HG03342 (cell line): ENCODE results near the gene SCAP.
A peak's percentile ranks its signal among the peaks of the same experiment; 100 is the strongest.

Experiments used
- ATAC-seq: cut with Tn5 transposase; IDR thresholded peaks from one replicate; pipeline ENCODE4 v1.9.1; 2021; ENCODE audit warnings: mild to moderate bottlenecking, moderate library complexity; ENCODE audit not compliant: unreplicated experiment

Gene SCAP

DNA sequence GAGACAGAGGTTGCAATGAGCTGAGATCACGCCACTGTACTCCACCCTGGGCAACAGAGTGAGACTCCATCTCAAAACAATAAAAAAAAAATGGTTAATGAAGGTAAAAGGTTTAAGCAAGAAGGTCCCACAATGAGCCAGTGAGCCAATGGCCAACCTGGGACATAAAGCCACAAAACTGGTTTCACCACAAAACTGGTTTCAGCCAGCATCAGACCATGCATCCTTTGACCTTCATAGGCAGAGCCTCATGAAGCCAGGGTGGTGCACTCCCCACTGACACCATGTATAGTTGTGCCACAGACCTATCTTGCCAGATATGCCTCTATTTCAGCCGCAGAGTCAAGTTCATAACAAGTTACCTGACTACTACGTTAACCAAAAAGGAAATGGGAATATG lies 41.9 kb downstream of the SCAP start:
- ATAC-seq, result no peak

DNA sequence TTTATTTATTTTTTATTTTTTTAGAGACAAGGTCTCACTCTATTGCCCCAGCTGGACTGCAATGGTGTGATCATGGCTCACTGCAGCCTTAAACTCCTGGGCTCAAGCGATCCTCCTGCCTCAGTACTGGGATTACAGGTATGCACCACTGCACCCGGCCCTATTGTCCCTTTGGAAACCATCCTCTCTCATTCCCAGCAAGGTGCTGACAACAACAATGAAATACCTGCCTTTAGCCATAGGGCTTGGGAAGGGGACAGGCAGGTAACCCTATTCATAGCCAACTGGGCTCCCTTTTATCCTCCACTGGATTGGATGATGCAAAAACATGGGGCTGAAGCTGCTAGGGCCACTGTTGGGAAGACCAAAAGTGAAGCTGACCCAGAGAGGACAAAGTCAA lies 43.1 kb downstream of the SCAP start:
- no peak for ATAC-seq

GRCh38 chr3:47431225-47431624 lies 44.5 kb downstream of the SCAP start:
- no peak for ATAC-seq

DNA sequence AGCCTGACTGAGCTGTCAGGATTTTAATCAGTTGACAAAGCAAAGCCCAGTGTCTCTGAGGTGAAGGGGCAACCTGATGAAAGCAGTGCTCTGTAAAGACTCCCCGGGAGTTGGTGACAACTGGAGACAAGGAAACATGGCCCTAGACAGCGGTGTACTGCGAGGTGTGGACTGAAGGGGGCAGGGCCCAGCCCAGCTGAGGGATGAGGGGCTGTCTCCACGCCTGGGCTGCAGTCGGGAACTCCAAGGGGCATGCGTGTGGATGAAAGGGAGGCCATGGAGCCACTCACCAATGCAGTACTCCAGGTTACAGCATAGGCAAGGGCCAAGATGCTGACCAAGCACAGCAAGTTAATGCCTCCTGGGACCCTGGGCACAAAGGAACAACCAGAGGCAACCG lies 45.1 kb downstream of the SCAP start:
- no peak for ATAC-seq

DNA sequence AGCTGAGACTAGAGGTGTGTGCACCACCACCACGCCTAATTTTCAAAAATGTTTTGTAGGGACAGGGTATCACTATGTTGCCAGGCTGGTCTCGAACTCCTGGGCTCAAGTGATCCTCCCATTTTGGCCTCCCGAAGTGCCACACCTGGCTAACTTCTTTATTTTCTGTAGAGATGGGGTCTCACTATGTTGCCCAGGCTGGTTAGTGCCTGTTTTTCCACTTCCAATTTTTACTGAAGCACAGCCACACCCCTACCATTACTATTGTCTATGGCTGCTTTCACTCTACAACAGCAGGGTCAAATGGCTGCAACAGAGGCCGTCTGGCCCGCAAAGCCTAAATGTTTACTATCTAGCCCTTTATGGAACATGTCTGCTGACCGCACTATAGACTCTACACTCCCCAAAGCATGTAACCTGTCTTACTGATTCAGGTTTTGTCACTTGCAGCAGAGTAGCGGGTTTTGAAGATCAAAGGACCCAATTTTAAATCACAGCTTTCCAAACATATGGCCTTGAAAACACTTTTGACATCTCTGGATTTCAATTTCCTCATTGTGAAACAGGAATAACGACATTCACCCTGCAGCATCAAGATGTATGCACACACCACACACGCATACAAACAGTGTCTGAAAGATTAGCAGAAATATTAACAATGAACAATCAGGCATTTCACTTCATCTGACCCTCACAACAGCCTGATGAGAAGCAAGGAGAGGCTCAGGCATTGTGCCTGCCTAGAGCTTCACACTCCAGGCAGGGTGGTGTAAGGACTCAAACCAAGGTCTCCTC lies 46.1 kb downstream of the SCAP start:
- ATAC-seq, result no peak

GRCh38 chr3:47428662-47429061 lies 47.1 kb downstream of the SCAP start:
- no peak for ATAC-seq

DNA sequence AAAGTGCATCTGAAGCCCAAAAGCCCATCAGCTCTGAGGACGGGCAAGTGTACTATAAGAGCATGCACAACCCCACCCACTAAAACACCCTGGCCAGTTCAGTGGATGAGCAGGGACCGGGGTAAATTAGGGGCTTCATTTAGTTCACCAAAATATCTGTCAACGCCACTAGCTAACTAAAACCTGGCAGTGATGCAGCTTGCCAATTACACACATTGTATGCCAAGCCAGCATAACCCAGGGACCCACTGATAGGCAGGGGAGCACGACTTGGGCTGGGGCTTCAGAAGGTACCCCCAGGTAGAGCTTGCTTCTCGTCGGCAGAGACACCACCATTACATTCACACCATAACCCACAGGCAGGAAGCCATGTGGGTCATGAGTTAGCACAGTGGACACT lies 47.9 kb downstream of the SCAP start:
- ATAC-seq, result no peak

DNA sequence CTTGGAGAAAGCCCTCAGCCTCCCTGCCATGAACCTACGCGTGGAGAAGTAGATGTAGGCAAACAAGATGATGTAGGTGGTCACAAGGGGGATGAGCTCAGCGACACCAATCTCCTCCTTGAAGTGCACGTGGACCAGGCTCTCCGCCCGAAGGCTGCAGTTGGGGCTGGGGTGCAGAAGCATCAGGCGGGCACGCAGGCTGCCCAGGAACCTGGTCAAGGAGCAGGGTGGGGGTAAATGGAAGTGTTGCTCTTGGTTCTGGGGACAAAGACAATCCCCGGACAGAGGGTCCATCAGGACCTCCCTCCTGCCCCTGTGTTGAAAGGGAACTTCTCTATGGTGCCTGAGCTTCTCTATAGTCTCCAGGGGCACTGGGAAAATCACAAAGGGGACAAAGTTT lies 49.8 kb downstream of the SCAP start:
- no peak for ATAC-seq

DNA sequence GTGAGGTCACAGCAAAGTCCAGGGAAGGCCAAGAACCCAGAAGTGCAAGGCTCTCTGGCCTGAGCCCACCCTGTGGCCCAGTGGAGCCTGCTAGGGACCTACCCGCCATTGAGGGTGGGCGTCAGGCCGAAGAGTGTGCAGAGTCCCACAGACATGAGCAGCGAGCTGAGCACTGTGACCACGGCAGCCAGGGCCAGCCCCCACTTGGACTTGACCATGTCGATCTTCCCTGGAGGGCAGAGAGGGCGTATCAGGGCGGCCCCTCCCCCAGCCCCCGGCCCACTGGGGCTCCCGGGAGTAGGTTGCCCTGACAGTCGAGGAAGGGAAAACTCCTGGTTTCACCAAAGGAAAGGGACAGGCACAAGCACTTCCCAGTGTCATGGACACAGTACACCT lies 50.4 kb downstream of the SCAP start:
- no peak for ATAC-seq

GRCh38 chr3:47424434-47425382 lies 51.0 kb downstream of the SCAP start:
- ATAC-seq, result no peak

GRCh38 chr3:47423548-47424145 lies 52.1 kb downstream of the SCAP start:
- ATAC-seq, result no peak

- no peak for ATAC-seq
Observed at GRCh38 chr3:47422743-47423142, 53.0 kb downstream of the SCAP start.

DNA sequence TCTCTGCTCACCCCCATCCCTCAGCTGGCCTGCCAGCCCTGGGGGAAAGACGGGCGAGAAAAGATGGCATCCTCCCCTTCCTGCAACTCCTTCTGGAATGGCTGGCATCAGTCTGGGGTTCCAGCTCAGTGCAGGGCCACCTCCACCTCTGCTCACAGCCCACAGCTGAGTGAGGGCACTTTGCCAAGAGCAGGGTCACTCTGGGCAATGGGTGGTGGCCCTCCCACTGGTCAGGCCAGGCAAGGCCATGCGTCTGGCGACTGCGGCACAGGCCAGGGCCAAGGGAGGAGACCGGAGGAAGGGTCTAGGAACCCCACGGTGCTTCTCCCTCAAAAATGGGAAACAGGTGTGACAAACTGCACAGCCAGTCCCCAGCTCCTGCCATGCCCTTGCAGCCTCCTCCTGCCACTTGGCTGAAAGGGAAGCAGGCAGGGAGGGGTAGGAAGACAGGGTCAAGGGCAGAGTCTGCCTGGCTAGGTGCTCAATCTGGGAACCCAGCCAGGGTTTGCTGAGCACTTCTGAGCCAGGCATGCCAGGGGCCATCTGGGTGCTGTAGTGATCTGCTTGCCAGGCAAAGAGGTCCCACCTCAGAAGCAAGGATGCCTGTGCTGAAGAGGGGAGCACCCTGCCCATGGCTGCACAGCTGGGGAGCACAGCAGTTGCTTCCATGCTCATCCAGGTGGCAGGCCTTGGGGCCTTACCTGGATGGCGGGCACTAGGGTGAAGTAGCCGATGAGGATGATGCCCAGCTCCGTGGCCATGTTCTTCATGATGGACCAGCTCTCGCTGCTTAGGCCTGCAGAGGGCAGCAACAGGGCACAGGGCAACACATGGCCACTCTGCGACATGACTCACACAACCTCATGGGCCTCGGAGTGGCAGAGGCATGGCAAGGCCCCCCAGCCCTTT lies 53.7 kb downstream of the SCAP start:
- no peak for ATAC-seq

DNA sequence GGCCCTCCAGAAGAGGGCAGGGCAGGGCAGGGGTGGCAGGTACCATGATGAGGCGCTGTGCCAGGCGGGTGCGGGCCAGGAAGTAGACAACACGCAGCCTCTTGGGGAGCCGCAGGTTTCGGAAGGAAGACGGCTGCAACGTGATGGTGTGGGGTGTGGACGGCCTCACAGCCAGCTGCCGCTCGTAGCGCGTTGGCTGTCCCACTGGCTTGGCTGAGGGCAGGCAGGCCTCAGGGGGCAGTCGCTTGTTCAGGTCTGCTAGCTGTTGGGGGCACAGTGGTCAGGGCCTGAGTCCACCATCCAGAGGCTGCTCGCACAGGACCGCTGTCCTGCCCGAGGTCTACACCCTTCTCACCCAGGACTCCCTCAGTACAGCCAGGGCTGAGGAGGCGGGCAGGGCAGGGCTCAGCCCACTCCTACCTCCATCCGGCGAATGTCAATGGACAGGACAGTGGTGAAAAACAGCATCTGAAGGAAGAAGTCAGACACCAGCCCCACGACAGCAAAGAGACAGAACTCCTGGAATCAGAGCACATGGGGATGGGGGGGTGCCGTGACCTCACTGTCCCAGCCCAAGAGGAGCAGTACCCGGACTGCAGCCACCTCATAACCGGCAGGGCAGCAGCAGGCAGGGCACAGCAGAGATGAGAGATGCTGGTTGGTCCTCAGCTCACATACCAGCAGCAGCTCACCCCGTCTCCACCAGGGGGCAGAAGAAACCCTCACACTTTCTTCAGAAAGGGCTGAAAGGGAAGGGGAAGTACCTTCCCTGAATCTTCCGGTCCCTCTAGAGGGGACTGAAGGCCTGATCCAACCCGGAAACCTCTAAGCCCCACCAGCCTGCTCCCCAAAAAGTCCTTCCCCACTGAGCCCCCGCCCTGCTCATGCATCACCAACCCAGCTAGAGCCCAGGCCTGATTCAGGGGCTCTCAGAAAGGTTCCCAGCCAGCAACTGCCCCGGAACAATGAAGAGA lies 54.9 kb downstream of the SCAP start:
- peak; percentile 71 for ATAC-seq

GRCh38 chr3:47420044-47420430 lies 55.7 kb downstream of the SCAP start:
- no peak for ATAC-seq

DNA sequence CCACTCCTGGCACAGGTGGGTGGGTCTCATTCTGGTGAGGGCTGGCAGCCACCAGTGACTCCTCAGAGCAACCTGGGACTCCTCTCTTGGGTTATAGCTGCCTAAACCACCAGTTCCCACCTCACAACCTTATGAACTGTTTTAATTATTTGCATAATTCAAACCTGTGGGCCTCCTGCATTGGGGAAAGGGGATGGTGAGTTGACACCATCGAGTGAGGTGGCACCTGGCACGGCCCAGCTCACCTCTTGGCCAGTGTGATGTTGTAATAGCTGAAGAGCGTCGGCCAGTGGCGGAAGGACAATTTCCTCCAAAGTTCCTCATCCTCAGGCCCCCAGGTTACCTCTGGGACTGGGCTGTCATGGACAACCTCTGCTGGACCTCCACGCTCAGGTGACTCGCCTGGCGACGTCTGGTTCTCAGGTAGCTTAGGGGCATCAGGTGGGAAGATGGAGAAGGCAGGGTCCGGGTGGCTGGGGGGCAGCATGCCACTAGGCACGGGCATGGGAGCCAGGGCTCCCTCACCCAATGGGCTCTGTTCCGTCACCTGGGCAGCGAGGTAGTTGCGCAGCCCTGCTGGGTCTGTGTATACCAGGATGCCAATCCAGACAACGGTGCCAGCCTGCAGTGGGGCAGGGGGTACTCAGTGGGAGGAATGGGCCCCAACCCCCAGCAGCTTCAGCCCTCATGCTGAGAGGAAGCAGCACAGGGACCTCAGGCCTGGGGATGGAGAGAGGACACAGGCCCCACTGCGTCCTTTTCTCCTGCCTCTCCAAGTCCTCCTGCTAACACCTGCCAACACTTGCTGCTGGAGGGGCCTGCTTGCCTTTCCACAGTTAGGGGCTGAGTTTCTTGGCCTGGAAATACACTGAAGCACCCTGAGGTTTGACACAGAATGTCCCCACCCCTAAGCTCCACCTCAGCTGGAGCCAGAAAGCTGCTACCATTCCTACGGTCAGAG lies 56.4 kb downstream of the SCAP start:
- ATAC-seq, result no peak

DNA sequence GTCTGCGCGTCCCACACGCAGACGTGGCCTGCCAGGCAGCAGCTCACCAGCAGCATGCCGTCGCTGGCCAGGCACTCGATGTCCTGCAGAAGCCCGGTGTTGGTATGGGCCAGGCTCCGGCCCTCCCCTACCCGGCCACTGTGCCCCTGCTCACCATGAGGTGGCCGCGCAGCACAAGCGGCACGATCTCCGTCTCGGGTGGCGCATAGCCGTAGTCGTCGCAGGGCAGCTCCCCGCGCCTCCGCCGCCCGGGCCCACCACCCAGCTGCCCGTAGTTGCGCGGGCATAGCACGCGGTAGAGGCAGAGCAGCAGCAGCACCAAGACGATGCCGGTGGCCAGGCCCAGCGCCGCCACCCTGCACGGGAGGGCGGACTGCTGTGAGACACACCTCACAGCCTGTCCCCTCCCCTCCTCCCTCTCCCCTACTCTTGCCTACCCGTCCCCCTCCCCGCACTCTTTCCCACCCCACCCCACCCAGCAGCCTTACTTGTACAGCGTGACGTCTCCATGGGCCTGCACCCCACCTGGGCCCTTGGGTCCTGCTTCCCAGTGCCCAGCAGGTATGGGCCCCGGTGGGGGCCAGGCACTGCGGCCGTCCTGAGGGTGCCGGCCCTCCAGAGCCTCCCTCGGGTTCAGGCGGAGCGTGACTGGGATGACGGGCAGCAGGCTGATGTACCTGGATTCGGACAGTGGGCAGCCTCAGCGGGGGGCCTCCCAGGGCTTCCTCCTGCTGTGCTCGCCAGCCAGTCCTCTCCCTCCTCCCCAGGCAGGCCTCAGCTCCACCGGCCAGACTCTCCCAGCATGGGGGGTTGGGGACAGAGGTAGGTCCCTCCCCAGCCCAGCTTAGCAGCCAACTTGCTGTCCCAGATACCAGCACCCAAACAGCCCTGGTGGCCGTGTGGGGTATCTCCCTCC lies 57.3 kb downstream of the SCAP start:
- no peak for ATAC-seq
